HEK293 (cell line): Measurements from ENCODE around the gene BCL2L13.

Experiments used
- CTCF ChIA-PET: fragments of 350-600 bp; formaldehyde crosslinking; extraction: SDS; loops from one replicate; lab custom pipeline; 2021; ENCODE audit warnings: antibody characterized with exemption; lab: Yijun Ruan, JAX
- POLR2A ChIA-PET: fragments of 300-600 bp; formaldehyde crosslinking; extraction: SDS; loops from one replicate; lab custom pipeline; 2020; ENCODE audit warnings: antibody characterized with exemption, inconsistent platforms; lab: Yijun Ruan, JAX
- H3K27ac ChIP-seq: fragments of 200-500 bp; sonication (Bioruptor generic); 2 replicates; pipeline ENCODE4 v1.5.1; 2014; ENCODE audit warnings: low read depth, low read length, control low read depth, inconsistent platforms; ENCODE audit errors: extremely low read depth
- H3K36me3 ChIP-seq, 2 experiments: fragments of 200-500 bp in 1 of 2; sonication (Bioruptor generic) in 1 of 2; 1 replicate in 1 of 2; 2 replicates in 1 of 2; pipeline ENCODE4 v1.5.1; 2014 to 2017; ENCODE audit warnings: inconsistent platforms in 2 of 2, low read length in 2 of 2; ENCODE audit not compliant: control insufficient read depth in 2 of 2, insufficient read depth in 1 of 2
- H3K4me1 ChIP-seq: fragments of 200-500 bp; sonication (Bioruptor generic); 2 replicates; pipeline ENCODE4 v1.5.1; 2014; ENCODE audit warnings: mild to moderate bottlenecking, low read length, inconsistent platforms; ENCODE audit not compliant: control insufficient read depth, insufficient read depth
- H3K4me3 ChIP-seq: 2 replicates; pipeline ENCODE4 v1.5.1; 2011; ENCODE audit warnings: low read depth, mild to moderate bottlenecking, control low read depth, low read length, moderate library complexity
- H3K9me3 ChIP-seq: fragments of 200-500 bp; sonication (Bioruptor generic); 2 replicates; pipeline ENCODE4 v1.5.1; 2014; ENCODE audit warnings: low read depth, low read length, inconsistent platforms; ENCODE audit not compliant: control insufficient read depth, insufficient read depth
- AEBP2 ChIP-seq: fragments of 450-650 bp; formaldehyde crosslinking; IDR thresholded peaks from 2 replicates; pipeline ENCODE4 v1.5.1; 2016; ENCODE audit warnings: missing biosample characterization, missing genetic modification characterization, borderline replicate concordance
- BCL11B ChIP-seq: fragments of 450-650 bp; formaldehyde crosslinking; IDR thresholded peaks from 2 replicates; pipeline ENCODE4 v1.5.1; 2016; ENCODE audit warnings: low read depth, missing biosample characterization, missing genetic modification characterization
- FEZF1 ChIP-seq: fragments of 450-650 bp; formaldehyde crosslinking; IDR thresholded peaks from 2 replicates; pipeline ENCODE4 v1.5.1; 2016; ENCODE audit warnings: missing biosample characterization, missing genetic modification characterization
- GLI4 ChIP-seq: fragments of 450-650 bp; formaldehyde crosslinking; IDR thresholded peaks from 2 replicates; pipeline ENCODE4 v1.5.1; 2016; ENCODE audit warnings: missing biosample characterization, missing genetic modification characterization
- KLF1 ChIP-seq: fragments of 450-650 bp; formaldehyde crosslinking; IDR thresholded peaks from 2 replicates; pipeline ENCODE4 v1.5.1; 2016; ENCODE audit warnings: missing biosample characterization, missing genetic modification characterization
- ZBTB11 ChIP-seq: fragments of 450-650 bp; formaldehyde crosslinking; conservative IDR thresholded peaks from 2 replicates; pipeline ENCODE4 v1.5.1; 2016; ENCODE audit warnings: low read depth, missing biosample characterization, missing genetic modification characterization
- ZBTB6 ChIP-seq: fragments of 450-650 bp; formaldehyde crosslinking; IDR thresholded peaks from 2 replicates; pipeline ENCODE4 v1.5.1; 2017; ENCODE audit warnings: missing biosample characterization, missing genetic modification characterization
- ZNF112 ChIP-seq: fragments of 450-650 bp; formaldehyde crosslinking; IDR thresholded peaks from 2 replicates; pipeline ENCODE4 v1.5.0; 2017; ENCODE audit warnings: missing biosample characterization, missing genetic modification characterization
- ZNF2 ChIP-seq: fragments of 450-650 bp; formaldehyde crosslinking; IDR thresholded peaks from 2 replicates; pipeline ENCODE4 v1.5.1; 2016; ENCODE audit warnings: missing biosample characterization, missing genetic modification characterization
- ZNF248 ChIP-seq: fragments of 450-650 bp; formaldehyde crosslinking; IDR thresholded peaks from 2 replicates; pipeline ENCODE4 v1.5.1; 2017; ENCODE audit warnings: missing biosample characterization, missing genetic modification characterization
- ZNF266 ChIP-seq: fragments of 450-650 bp; formaldehyde crosslinking; IDR thresholded peaks from 2 replicates; pipeline ENCODE4 v1.5.1; 2016; ENCODE audit warnings: missing biosample characterization, missing genetic modification characterization, low read depth
- ZNF274 ChIP-seq, 2 experiments: fragments of 200-500 bp in 1 of 2; fragments of 450-650 bp in 1 of 2; sonication (Bioruptor generic) in 1 of 2; formaldehyde crosslinking in 1 of 2; IDR thresholded peaks; 2 replicates each; pipeline versions ENCODE4 v1.5.1 to v1.6.1; 2014 to 2016; ENCODE audit warnings: borderline replicate concordance in 1 of 2, inconsistent platforms in 1 of 2, low read length in 1 of 2, missing biosample characterization in 1 of 2, missing genetic modification characterization in 1 of 2
- ZNF335 ChIP-seq: fragments of 450-650 bp; formaldehyde crosslinking; conservative IDR thresholded peaks from 2 replicates; pipeline ENCODE4 v1.5.1; 2016; ENCODE audit warnings: missing biosample characterization, missing genetic modification characterization
- ZNF488 ChIP-seq: fragments of 450-650 bp; formaldehyde crosslinking; IDR thresholded peaks from 2 replicates; pipeline ENCODE4 v1.5.1; 2016; ENCODE audit warnings: missing biosample characterization, missing genetic modification characterization
- ZNF530 ChIP-seq: fragments of 450-650 bp; formaldehyde crosslinking; IDR thresholded peaks from 2 replicates; pipeline ENCODE4 v1.5.1; 2016; ENCODE audit warnings: low read depth, missing biosample characterization, missing genetic modification characterization
- ZNF561 ChIP-seq: fragments of 450-650 bp; IDR thresholded peaks from 2 replicates; pipeline ENCODE4 v1.5.1; 2018; ENCODE audit warnings: missing biosample characterization, missing genetic modification characterization, borderline replicate concordance
- ZNF585B ChIP-seq: fragments of 450-650 bp; formaldehyde crosslinking; IDR thresholded peaks from 2 replicates; pipeline ENCODE4 v1.5.1; 2016; ENCODE audit warnings: missing biosample characterization, missing genetic modification characterization
- ZNF610 ChIP-seq: fragments of 450-650 bp; formaldehyde crosslinking; IDR thresholded peaks from 2 replicates; pipeline ENCODE4 v1.5.1; 2016; ENCODE audit warnings: missing biosample characterization, missing genetic modification characterization, borderline replicate concordance
- ZNF645 ChIP-seq: fragments of 450-650 bp; formaldehyde crosslinking; IDR thresholded peaks from 2 replicates; pipeline ENCODE4; 2016; ENCODE audit warnings: missing biosample characterization, missing genetic modification characterization
- ZNF792 ChIP-seq: fragments of 450-650 bp; formaldehyde crosslinking; IDR thresholded peaks from 2 replicates; pipeline ENCODE4 v1.5.1; 2016; ENCODE audit warnings: missing biosample characterization, missing genetic modification characterization
- ZXDB ChIP-seq: fragments of 450-650 bp; formaldehyde crosslinking; IDR thresholded peaks from 2 replicates; pipeline ENCODE4 v1.5.1; 2016; ENCODE audit warnings: missing biosample characterization, missing genetic modification characterization

The BCL2L13 gene

GRCh38 chr22:17726006-17726927 is 87.7 kb downstream of the BCL2L13 start:
- H3K4me3 ChIP-seq = no peak overlapping the region

GRCh38 chr22:17726928-17727897 is 88.7 kb downstream of the BCL2L13 start:
- CTCF ChIA-PET = interaction anchor here (0.7 to 1.5 kb wide), 2 partner anchors 14 to 420 kb away, joined by 3 to 5 read pairs; no protein-coding TSS in a partner anchor
- H3K36me3 ChIP-seq = peaks cover 0 to 49% of the 10 kb centered on the region in 2 experiments; a peak in 1 of 3 replicates
- POLR2A ChIA-PET = no interaction called here
- H3K27ac ChIP-seq = no peak overlapping the region
- H3K4me3 ChIP-seq = no peak overlapping the region
- no peaks in the 10 kb centered on the region for H3K9me3 ChIP-seq
- H3K4me1 ChIP-seq = 0 out of 2 replicates have a peak, but pooled peaks cover 4% of the 10 kb centered on the region
- TF ChIP-seq ZXDB (tag by site-specific recombination) (no peak), AEBP2 (tag by site-specific recombination) (no peak), BCL11B (tag by site-specific recombination) (no peak), ZBTB11 (tag by site-specific recombination) (no peak), ZNF645 (no peak), ZNF610 (tag by site-specific recombination) (no peak), ZNF266 (tag by site-specific recombination) (no peak), KLF1 (tag by site-specific recombination) (no peak), ZNF274 (IDR thresholded peaks at IDR 0.05; ENCODE audit: low read length) (no peak), ZNF274 (tag by site-specific recombination; IDR thresholded peaks at IDR 0.05; ENCODE audit: borderline replicate concordance) (no peak), ZNF112 (tag by site-specific recombination) (no peak), ZNF530 (tag by site-specific recombination) (no peak), FEZF1 (tag by site-specific recombination) (no peak)

More at GRCh38 chr22:17726006-17726927, 87.7 kb downstream of the BCL2L13 start:
- H3K36me3 ChIP-seq = peaks cover 0 to 40% of the 10 kb centered on the region in 2 experiments; a peak in 1 of 3 replicates
- ChIA-PET POLR2A (no interaction called here), CTCF (interaction anchor here (0.7 to 1.5 kb wide), 2 partner anchors 15 to 421 kb away, joined by 3 to 5 read pairs; no protein-coding TSS in a partner anchor)
- no peak for TF ChIP-seq ZNF488 (tag by site-specific recombination)
- no peak for TF ChIP-seq GLI4 (tag by site-specific recombination)
- TF ChIP-seq ZNF2 = no peak
- TF ChIP-seq ZNF335 (tag by site-specific recombination) = no peak
- no peak for TF ChIP-seq ZNF561 (tag by site-specific recombination)
- no peak for TF ChIP-seq ZNF585B (tag by site-specific recombination)
- no peak for TF ChIP-seq ZBTB6
- TF ChIP-seq ZNF248 (tag by site-specific recombination) = no peak
- no peak for TF ChIP-seq ZNF792 (tag by site-specific recombination)
- no peak overlapping the region for H3K27ac ChIP-seq
- H3K4me1 ChIP-seq = 0 out of 2 replicates have a peak, but pooled peaks cover 4% of the 10 kb centered on the region
- H3K9me3 ChIP-seq = no peaks in the 10 kb centered on the region
